Panc1 (cell line): ENCODE measurements around the gene HDLBP. TPM values are rescaled to one million over a fixed set of nuclear protein-coding genes. Genes with fewer than 3 reads are reported as not detected.

Source experiments
- ATAC-seq: fragments of 200-7000 bp; cut with Tn5 transposase; 2 replicates; pipeline ENCODE4 v1.9.1; 2020; ENCODE audit warnings: mild to moderate bottlenecking, moderate library complexity
- BruUV-seq: library from RNA; stranded (reverse); fragments of 400-500 nt; replicated peaks from 2 replicates; lab custom pipeline; 2021; lab: Mats Ljungman, UMichigan
- CTCF ChIA-PET: fragments of 300-600 bp; sonication (Branson Sonifier 250); formaldehyde crosslinking; loops from one replicate; lab custom pipeline; 2022; ENCODE audit warnings: antibody characterized with exemption; lab: Charles Lee
- POLR2A ChIA-PET: fragments of 300-600 bp; sonication (Branson Sonifier 250); formaldehyde crosslinking; loops from one replicate; lab custom pipeline; 2022; ENCODE audit warnings: antibody characterized with exemption; lab: Charles Lee
- DNase-seq: peaks from one replicate; pipeline ENCODE4 v3.0.0-alpha.2; 2010; ENCODE audit warnings: low read depth, low spot score
- H3K27ac ChIP-seq: 2 replicates; pipeline ENCODE4 v1.5.1; 2011; ENCODE audit warnings: mild to moderate bottlenecking, low read length, inconsistent platforms
- H3K27me3 ChIP-seq: fragments of 200-500 bp; sonication (Bioruptor generic); 2 replicates; pipeline ENCODE4 v1.6.0; 2014; ENCODE audit warnings: low read length, inconsistent platforms; ENCODE audit not compliant: control insufficient read depth, insufficient read depth
- H3K36me3 ChIP-seq: fragments of 200-500 bp; sonication (Bioruptor generic); 2 replicates; pipeline ENCODE4 v1.5.1; 2014; ENCODE audit warnings: inconsistent platforms, mild to moderate bottlenecking, low read length, moderate library complexity; ENCODE audit not compliant: control insufficient read depth, insufficient read depth
- H3K4me1 ChIP-seq: 2 replicates; pipeline ENCODE4 v1.5.1; 2011; ENCODE audit warnings: inconsistent platforms, mild to moderate bottlenecking, low read length, moderate library complexity; ENCODE audit not compliant: control insufficient read depth, insufficient read depth
- H3K4me3 ChIP-seq, 2 experiments: 2 replicates each; pipeline ENCODE4 v1.5.1; 2011 to 2012; ENCODE audit warnings: low read depth in 2 of 2, low read length in 2 of 2, mild to moderate bottlenecking in 2 of 2, inconsistent platforms in 1 of 2, moderate library complexity in 1 of 2
- H3K9me3 ChIP-seq: fragments of 200-500 bp; sonication (Bioruptor generic); 2 replicates; pipeline ENCODE4 v1.5.1; 2014; ENCODE audit warnings: low read depth, mild to moderate bottlenecking, inconsistent platforms, low read length, moderate library complexity; ENCODE audit not compliant: control insufficient read depth, insufficient read depth
- POLR2AphosphoS5 ChIP-seq: IDR thresholded peaks from 2 replicates; pipeline ENCODE4 v1.6.1; 2012; ENCODE audit warnings: mild to moderate bottlenecking, low read depth, low read length, moderate library complexity
- REST ChIP-seq, 2 experiments: IDR thresholded peaks; 2 replicates each; pipeline ENCODE4 v1.6.1; 2011 to 2012; ENCODE audit warnings: low read depth in 2 of 2, control low read depth in 1 of 2, low read length in 1 of 2, mild to moderate bottlenecking in 1 of 2, moderate library complexity in 1 of 2; ENCODE audit not compliant: insufficient read depth in 1 of 2
- SIN3A ChIP-seq: IDR thresholded peaks from 2 replicates; pipeline ENCODE4 v1.6.1; 2012; ENCODE audit warnings: low read depth, mild to moderate bottlenecking, low read length, moderate library complexity, borderline replicate concordance; ENCODE audit not compliant: insufficient read depth
- TCF7L2 ChIP-seq: IDR thresholded peaks from 2 replicates; pipeline ENCODE4 v1.6.1; 2011; ENCODE audit warnings: mild to moderate bottlenecking, low read depth, low read length, inconsistent platforms
- in situ Hi-C: cut with HindIII; loops from 2 replicates; pipeline ENCODE4 v1.10.0; 2016; ENCODE audit warnings: low sequenced_read_pairs, low pct_unique_long_range_greater_than_20kb
- intact Hi-C: fragments of 100-400 bp; cut with micrococcal nuclease; formaldehyde crosslinking; loops from one replicate; pipeline ENCODE4 v1.10.0; 2022; ENCODE audit not compliant: unreplicated experiment
- total RNA-seq: library from RNA; stranded (reverse); gene quantifications from one replicate; pipeline ENCODE4 v1.2.1, GENCODE V29; 2021; ENCODE audit not compliant: unreplicated experiment
- TF ChIP-seq, protein P1 (sequence below): fragments of 450-650 bp; IDR thresholded peaks from 2 replicates; pipeline ENCODE4 v1.5.1; 2017; ENCODE audit warnings: mild to moderate bottlenecking

HDLBP gene
- total RNA-seq, 1 experiment from 2014 or later, result 656 TPM

DNA sequence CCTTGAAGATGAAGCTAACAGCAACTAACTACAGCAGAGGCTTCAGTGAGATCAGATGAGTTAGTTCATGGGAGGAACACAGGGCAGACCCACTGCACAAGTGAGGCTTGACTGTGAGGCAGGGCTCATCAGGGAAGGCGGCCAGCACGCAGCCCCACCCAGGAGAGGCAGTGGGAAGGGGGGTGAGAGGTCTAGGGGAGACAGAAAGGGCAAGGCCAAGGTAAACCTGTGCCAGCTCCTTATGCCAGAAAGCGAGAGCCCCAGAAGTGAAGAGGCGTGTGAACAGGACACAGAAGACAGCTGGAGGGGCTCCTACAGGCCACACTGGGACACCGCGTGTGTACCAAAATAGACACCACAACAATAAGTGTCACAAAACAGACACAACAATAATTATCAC, 78.4 kb downstream of the HDLBP start:
- H3K36me3 ChIP-seq, result peaks cover 35% of the 10 kb centered on the region
- CTCF ChIA-PET, result interaction anchor here (0.7 kb wide), 1 partner anchor 25 kb away, joined by 4 read pairs; no protein-coding TSS in a partner anchor
- BruUV-seq, result no TSS peak

GRCh38 chr2:241235859-241236593, 79.4 kb downstream of the HDLBP start:
- H3K36me3 ChIP-seq, result peaks cover 31% of the 10 kb centered on the region
- no TSS peak for BruUV-seq
- intact Hi-C loops, result no loop called here
- DNase-seq (no peak), ATAC-seq (no peak)
- H3K27ac ChIP-seq, result no peak overlapping the region
- CTCF ChIA-PET, result no interaction called here
- TF ChIP-seq, protein P1, sequence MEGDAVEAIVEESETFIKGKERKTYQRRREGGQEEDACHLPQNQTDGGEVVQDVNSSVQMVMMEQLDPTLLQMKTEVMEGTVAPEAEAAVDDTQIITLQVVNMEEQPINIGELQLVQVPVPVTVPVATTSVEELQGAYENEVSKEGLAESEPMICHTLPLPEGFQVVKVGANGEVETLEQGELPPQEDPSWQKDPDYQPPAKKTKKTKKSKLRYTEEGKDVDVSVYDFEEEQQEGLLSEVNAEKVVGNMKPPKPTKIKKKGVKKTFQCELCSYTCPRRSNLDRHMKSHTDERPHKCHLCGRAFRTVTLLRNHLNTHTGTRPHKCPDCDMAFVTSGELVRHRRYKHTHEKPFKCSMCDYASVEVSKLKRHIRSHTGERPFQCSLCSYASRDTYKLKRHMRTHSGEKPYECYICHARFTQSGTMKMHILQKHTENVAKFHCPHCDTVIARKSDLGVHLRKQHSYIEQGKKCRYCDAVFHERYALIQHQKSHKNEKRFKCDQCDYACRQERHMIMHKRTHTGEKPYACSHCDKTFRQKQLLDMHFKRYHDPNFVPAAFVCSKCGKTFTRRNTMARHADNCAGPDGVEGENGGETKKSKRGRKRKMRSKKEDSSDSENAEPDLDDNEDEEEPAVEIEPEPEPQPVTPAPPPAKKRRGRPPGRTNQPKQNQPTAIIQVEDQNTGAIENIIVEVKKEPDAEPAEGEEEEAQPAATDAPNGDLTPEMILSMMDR, result no peak
- TF ChIP-seq TCF7L2, result no peak
- no peak for TF ChIP-seq POLR2AphosphoS5
- no peak for TF ChIP-seq SIN3A
- no peak for TF ChIP-seq REST (IDR thresholded peaks at IDR 0.05; ENCODE audit: insufficient read depth in 1 of 2, low read depth in 2 of 2, low read length in 1 of 2)
- POLR2A ChIA-PET, result no interaction called here
- H3K27me3 ChIP-seq, result no peaks in the 10 kb centered on the region
- no peaks in the 10 kb centered on the region for H3K9me3 ChIP-seq
- in situ Hi-C loops, result no loop called here
- no peak overlapping the region for H3K4me3 ChIP-seq
- H3K4me1 ChIP-seq, result no peaks in the 10 kb centered on the region

More for the DNA sequence above, 78.4 kb downstream of the HDLBP start:
- H3K4me3 ChIP-seq, result no peak overlapping the region
- no peak for TF ChIP-seq TCF7L2
- TF ChIP-seq REST (IDR thresholded peaks at IDR 0.05; ENCODE audit: insufficient read depth in 1 of 2, low read depth in 2 of 2, low read length in 1 of 2), result no peak
- TF ChIP-seq, protein P1, result no peak
- no peak for TF ChIP-seq POLR2AphosphoS5
- intact Hi-C loops (no loop called here), in situ Hi-C loops (no loop called here)
- H3K9me3 ChIP-seq, result no peaks in the 10 kb centered on the region
- no peaks in the 10 kb centered on the region for H3K27me3 ChIP-seq
- H3K27ac ChIP-seq, result no peak overlapping the region
- ATAC-seq, result no peak
- no peak for DNase-seq
- POLR2A ChIA-PET, result no interaction called here
- no peaks in the 10 kb centered on the region for H3K4me1 ChIP-seq
